ENCODE results near the gene ZNF232.
"Not testable (repeated sequence)": the region's sequence is repeated elsewhere in the genome, so short reads cannot be mapped to it uniquely, and the experiment has no call there.

ZNF232 gene

DNA sequence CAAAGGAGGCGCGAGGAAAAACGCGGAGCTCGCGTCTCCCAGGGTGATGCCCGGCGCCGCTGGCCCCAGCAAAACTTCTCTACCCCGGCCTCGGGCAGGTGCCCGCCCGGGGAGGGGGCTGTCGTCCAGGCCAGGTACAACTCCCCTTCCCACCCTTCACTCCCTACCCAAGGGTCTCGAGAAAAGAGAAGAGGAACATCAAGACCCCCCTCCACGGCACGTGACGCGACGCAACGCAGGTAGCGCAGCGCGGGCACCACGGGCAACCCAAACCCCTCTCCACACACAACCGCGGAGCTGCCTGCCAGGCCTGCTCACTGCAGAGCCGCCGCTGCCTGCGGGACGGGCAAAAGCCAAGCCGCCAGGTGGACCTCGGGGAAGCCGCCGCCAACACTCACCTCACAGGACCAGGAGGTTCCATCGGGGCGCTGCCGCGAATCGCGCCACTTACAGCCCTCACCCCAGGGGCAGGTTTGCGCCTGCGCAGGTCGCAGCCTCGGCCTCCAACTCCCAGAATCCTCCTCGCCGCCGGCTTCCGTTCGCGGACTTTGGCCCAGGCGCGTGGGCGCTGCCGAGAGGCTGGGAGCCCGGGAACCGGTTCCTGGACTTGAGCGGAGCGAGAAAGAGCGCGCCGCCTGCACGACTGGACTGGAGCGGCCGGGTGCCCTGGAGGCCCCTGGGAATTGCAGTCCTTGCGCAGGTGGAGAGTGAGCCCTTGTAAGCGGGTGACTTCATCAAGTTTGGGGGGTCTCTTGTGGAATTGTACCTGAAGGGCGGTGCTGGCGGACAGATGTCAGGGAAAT lies at the start of gene ZNF232:
TSS of gene ZNF232 (minus strand) at position 477 of the 803 bp plus-strand sequence. CDS start at position 421, 56 bp downstream.
- DNase-seq = peak; percentile 94 to 95

DNA sequence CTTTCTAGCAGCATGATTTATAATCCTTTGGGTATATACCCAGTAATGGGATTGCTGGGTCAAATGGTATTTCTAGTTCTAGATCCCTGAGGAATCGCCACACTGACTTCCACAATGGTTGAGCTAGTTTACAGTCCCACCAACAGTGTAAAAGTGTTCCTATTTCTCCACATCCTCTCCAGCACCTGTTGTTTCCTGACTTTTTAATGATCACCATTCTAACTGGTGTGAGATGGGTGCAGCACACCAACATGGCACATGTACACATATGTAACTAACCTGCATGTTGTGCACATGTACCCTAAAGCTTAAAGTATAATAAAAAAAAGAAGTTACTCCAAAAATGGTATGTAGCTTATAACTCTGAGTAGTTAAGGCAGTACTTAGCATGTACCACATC lies 49.0 kb upstream of the ZNF232 start:
- not testable (repeated sequence) for DNase-seq

GRCh38 chr17:5146122-5146521 lies 34.4 kb upstream of the ZNF232 start:
- DNase-seq = not testable (repeated sequence)

- DNase-seq = not testable (repeated sequence)
These were observed 31.2 kb upstream of the ZNF232 start for GRCh38 chr17:5142877-5143276.

- DNase-seq = no peak
These were observed 27.7 kb upstream of the ZNF232 start for GRCh38 chr17:5139458-5139732.

DNA sequence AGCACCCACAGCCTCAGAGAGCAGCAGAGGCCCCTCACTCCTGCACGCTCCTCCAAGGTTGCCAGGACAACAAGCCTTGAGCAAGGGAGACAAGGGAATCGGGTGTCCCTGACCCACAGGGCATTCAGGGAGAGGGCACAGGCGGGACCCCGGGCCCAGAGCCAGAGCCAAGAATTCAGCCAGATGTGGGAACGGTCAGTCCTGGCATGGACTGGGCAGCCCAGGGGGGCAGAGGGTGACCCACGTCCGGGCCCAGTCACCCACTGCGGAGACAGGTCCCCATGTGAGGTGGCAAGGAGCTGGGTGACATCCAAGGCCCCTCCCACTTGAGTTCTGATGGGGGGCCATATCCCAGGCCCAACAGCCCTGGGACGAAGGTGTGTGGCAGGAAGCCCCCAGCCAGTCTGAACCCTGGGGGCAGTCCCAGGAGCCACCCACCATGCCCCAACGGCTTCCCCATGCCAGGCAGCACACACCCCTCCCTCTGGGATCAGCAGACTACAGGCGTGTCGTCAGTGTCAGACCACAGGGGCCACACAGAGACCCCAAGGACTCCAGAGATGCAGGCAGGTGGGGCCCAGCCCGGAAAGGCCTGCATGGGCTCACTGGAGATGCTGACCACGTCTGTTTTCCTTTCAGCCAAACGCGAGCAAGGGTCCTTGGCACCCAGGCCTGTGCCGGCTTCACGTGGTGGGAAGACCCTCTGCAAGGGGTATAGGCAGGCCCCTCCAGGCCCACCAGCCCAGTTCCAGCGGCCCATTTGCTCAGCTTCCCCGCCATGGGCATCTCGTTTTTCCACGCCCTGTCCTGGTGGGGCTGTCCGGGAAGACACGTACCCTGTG lies 27.2 kb upstream of the ZNF232 start:
- DNase-seq = no peak

GRCh38 chr17:5138198-5138544 lies 26.5 kb upstream of the ZNF232 start:
- DNase-seq = not testable (repeated sequence)

GRCh38 chr17:5137511-5138197 lies 26.0 kb upstream of the ZNF232 start:
- DNase-seq = not testable (repeated sequence)

DNA sequence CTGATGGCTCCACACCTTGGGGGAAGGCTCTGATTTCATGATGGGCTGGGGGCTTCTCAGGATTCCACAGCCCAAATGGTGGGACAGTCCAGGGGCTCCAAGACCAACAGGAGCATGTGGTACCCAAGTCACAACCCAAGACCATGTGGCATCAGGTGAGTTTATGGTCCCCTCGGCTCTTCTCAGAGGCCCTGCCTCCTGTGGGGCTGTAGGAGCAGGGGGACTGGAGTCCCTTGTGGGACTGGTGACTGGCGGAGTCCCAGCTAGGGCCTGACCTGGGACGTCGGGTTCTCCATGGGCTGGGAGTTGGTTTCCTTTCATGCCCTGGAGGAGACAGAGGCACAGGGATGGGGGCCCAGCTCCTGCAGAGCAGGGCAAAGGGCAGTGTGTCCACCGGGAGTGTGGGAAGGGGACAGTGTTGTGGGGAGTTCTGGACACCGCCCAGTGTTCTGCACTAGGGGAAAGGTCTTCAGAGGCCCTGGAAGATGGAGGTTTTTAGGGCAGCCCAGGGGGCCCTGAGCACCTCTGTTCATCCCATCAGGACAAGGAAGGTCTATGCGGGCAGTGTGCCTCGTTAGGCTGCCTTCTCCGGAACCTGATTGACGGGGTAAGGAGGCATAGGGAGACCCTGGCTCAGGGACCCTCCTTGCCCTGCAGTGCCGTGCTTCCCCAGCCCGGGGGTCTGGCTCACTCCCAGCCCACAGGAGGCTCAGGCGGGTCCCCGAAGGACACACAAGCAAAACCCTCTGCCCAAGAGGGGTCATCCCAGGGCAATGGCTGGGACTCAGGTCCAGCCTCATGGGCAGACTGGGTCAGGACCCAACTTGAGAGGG lies 25.1 kb upstream of the ZNF232 start:
- DNase-seq = not testable (repeated sequence)

GRCh38 chr17:5135726-5136579 lies 24.3 kb upstream of the ZNF232 start:
- no peak for DNase-seq

DNA sequence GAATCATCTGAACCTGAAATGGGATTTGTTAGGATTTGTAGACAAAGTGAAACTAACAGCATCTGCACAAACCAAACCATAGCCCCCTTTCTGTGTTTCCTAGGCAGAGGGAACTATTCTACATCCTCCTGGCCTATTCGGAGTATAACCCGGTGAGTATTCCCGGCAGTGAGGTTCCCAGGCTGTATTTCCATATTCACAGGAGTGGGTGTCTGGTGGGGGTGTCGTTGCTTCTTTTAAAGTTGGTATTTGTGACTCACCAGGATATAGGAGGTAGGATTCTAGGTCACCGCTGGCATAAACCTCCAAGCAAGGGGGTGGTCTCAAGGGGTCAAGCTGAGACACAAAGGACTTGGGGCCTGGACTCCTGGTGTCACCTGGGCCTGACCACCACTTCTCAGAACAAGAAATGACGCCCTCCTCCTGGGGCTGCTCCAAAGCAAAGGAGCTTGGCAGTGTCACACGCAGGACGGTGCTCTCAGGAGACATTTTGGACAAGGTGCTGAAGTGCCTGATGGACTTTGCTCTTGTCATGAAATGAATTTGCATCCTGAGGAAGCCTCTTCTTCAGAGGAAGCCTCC lies 23.5 kb upstream of the ZNF232 start:
- DNase-seq = not testable (repeated sequence)

DNA sequence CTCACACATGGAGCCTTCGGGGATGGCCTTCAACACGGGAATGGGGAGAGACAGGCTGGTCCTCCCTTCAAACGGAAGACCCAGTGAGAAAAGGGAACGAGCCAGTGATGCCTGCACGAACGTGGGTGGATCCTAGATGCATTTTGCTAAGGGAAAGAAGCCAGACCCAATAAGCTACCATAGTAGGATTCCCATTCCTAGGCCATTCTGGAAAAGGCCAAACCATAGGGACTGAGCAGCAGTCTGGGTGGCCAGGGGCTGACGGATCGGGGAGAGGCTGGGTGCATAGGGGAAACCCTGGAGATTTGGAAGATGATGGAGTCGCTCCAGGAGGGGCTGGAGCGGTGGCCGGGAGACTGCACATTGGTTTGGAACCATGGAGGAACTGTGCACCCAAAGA lies 22.9 kb upstream of the ZNF232 start:
- DNase-seq = not testable (repeated sequence)

- DNase-seq = not testable (repeated sequence)
These were observed 22.3 kb upstream of the ZNF232 start for GRCh38 chr17:5133961-5134360.

DNA sequence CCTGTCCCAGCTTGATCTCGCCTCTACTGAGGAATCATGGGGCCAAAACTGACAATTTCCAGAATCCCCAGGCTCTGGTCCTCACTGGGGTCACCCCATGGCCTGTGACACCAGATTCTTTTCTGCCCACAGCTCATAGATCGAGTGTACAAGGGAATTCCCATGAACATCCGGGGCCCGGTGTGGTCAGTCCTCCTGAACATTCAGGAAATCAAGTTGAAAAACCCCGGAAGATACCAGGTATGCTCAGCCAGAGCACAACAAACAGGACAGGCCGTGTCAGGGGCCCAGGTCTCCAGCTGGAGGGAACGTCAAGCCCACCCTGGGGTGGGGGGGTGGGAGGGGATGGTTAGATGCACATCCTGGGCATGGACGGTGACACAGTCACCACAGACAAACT lies 21.6 kb upstream of the ZNF232 start:
- DNase-seq = no peak

GRCh38 chr17:5132503-5133225 lies 21.0 kb upstream of the ZNF232 start:
- DNase-seq = not testable (repeated sequence)

- not testable (repeated sequence) for DNase-seq
These were observed 20.3 kb upstream of the ZNF232 start for GRCh38 chr17:5131799-5132502.

GRCh38 chr17:5131146-5131715 lies 19.6 kb upstream of the ZNF232 start:
- no peak for DNase-seq

DNA sequence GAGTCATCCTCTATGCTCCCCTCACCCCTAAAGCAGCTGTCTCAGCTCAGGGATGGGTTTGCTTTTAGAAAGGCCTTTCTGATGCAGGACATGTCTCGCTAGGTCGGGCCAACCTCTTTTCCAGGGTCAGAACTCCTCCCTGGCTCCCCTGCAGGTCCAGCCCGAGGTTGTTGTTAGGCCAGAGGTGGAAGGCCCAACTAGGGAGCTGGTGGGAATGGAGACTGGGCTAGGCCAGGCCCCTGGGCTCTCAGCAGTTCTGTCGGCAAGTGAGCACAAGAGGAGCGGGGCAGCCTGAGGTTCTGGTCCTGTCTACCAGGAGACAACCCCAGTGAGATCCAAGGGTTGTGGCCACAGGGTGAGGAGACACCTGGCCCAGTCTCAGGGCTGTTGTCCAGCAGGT lies 19.0 kb upstream of the ZNF232 start:
- not testable (repeated sequence) for DNase-seq

DNA sequence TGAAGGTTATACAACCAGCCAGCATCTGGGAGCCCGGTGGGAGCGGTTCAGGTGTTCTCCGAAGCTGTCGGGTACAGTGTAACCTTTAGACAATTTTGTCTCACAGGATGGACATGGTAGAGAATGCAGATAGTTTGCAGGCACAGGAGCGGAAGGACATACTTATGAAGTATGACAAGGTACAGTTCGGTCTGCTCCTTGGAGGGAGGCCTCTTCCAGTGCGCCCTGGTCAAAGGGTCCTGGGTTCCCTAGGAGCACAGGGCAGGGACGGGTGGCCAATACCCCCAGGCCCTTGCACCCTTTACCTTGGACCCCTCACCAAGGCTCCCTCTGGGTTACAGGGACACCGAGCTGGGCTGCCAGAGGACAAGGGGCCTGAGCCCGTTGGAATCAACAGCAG lies 18.6 kb upstream of the ZNF232 start:
- DNase-seq = not testable (repeated sequence)

Measured in activated CD4-positive, alpha-beta T cell treated with anti-CD3 and anti-CD28 coated beads, Interleukin-2, amount 50 U/mL, for 48 hours (primary cell).